Vagina (tissue), 2 donors: Measurements from ENCODE around the gene ZNF324B. TPM values are rescaled to one million over a fixed set of nuclear protein-coding genes. Genes with fewer than 3 reads are reported as not detected.
"Not testable (repeated sequence)": the region's sequence is repeated elsewhere in the genome, so short reads cannot be mapped to it uniquely, and the experiment has no call there.

ENCODE experiments used
- DNase-seq, 2 donors: peaks; one replicate each; pipeline ENCODE4 v3.0.0-alpha.2; 2017; ENCODE audit errors: extremely low spot score in 2 of 2
- H3K27ac ChIP-seq: fragments of 200-600 bp; sonication (generic); one replicate; pipeline ENCODE4 v1.5.1; 2019
- H3K27me3 ChIP-seq: fragments of 200-600 bp; sonication (generic); one replicate; pipeline ENCODE4 v1.5.1; 2019
- H3K36me3 ChIP-seq, 2 donors: fragments of 200-600 bp; sonication (generic); one replicate each; pipeline ENCODE4 v1.5.1; 2017 to 2019
- H3K4me1 ChIP-seq: fragments of 200-600 bp; sonication (generic); one replicate; pipeline ENCODE4 v1.5.1; 2019
- H3K4me3 ChIP-seq, 2 donors: fragments of 200-600 bp; sonication (generic); 1 replicate in 1 of 2; 2 replicates in 1 of 2; pipeline ENCODE4 v1.5.1; 2016 to 2019
- H3K9me3 ChIP-seq: fragments of 200-600 bp; sonication (generic); one replicate; pipeline ENCODE4 v1.5.1; 2019
- POLR2A ChIP-seq, 2 donors: fragments of 450-650 bp; IDR thresholded peaks; one replicate each; pipeline ENCODE4 v1.6.1; 2017; ENCODE audit warnings: antibody characterized with exemption in 2 of 2, mild to moderate bottlenecking in 2 of 2, moderate library complexity in 2 of 2
- POLR2AphosphoS5 ChIP-seq, 2 donors: sonication (generic); formaldehyde crosslinking; IDR thresholded peaks; one replicate each; pipeline ENCODE4 v1.9.0; 2017; ENCODE audit warnings: antibody characterized with exemption in 2 of 2, mild to moderate bottlenecking in 2 of 2, low read depth in 1 of 2; ENCODE audit not compliant: insufficient read depth in 1 of 2
- intact Hi-C: fragments of 100-400 bp; cut with DNase I; formaldehyde crosslinking; loops from one replicate; pipeline ENCODE4 v1.15.1; 2023
- total RNA-seq: library from RNA; depleted of rRNA; stranded (reverse); fragments of >200 nt; gene quantifications from one replicate; pipeline ENCODE4 v1.2.3, GENCODE V29; 2016
- TF ChIP-seq, protein P1 (sequence below), 3 experiments: fragments of 450-650 bp in 2 of 3; fragments of 200-600 bp in 1 of 3; sonication (generic) in 1 of 3; IDR thresholded peaks; one replicate each; pipeline ENCODE4 v1.5.1; 2017 to 2019; ENCODE audit warnings: antibody characterized with exemption in 3 of 3, mild to moderate bottlenecking in 2 of 3, moderate library complexity in 2 of 3

ZNF324B gene
- total RNA-seq, 1 donor from 2014 or later = 4.2 TPM

DNA sequence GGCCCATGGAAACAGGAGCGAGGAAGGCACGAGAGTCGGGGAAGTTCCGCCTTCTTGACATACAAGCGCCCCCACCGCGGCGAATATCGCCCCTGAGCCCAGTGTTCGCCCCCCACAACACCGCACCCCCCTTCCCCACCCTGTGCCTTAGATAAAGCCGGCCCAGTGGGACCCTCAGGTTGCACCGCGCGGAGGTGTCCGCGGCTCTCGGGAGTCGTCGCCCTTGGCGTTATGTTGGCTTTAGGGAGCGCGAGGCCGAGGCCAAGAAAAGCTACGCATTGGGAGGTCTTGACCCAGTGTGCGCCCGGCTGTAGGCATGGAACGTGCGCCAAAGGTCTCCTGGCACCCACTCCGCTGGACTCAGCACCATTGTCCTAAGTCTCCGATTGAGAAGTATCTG, 10.9 kb upstream of the ZNF324B start:
- DNase-seq = no peak
- H3K36me3 ChIP-seq = peaks cover 0 to 27% of the 10 kb centered on the region in 2 donors
- no peaks in the 10 kb centered on the region for H3K27me3 ChIP-seq
- TF ChIP-seq, protein P1, sequence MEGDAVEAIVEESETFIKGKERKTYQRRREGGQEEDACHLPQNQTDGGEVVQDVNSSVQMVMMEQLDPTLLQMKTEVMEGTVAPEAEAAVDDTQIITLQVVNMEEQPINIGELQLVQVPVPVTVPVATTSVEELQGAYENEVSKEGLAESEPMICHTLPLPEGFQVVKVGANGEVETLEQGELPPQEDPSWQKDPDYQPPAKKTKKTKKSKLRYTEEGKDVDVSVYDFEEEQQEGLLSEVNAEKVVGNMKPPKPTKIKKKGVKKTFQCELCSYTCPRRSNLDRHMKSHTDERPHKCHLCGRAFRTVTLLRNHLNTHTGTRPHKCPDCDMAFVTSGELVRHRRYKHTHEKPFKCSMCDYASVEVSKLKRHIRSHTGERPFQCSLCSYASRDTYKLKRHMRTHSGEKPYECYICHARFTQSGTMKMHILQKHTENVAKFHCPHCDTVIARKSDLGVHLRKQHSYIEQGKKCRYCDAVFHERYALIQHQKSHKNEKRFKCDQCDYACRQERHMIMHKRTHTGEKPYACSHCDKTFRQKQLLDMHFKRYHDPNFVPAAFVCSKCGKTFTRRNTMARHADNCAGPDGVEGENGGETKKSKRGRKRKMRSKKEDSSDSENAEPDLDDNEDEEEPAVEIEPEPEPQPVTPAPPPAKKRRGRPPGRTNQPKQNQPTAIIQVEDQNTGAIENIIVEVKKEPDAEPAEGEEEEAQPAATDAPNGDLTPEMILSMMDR (IDR thresholded peaks at IDR 0.05) = no peak
- no peak for TF ChIP-seq POLR2A (IDR thresholded peaks at IDR 0.05)
- no peak for TF ChIP-seq POLR2AphosphoS5 (IDR thresholded peaks at IDR 0.05; ENCODE audit: insufficient read depth in 1 of 2, low read depth in 1 of 2)
- H3K9me3 ChIP-seq = peaks cover 38% of the 10 kb centered on the region
- peak overlapping the region; percentile 64 for H3K27ac ChIP-seq
- peaks cover 18% of the 10 kb centered on the region for H3K4me1 ChIP-seq
- peak overlapping the region; percentile 68 to 70 for H3K4me3 ChIP-seq
- intact Hi-C loops = no loop called here

DNA sequence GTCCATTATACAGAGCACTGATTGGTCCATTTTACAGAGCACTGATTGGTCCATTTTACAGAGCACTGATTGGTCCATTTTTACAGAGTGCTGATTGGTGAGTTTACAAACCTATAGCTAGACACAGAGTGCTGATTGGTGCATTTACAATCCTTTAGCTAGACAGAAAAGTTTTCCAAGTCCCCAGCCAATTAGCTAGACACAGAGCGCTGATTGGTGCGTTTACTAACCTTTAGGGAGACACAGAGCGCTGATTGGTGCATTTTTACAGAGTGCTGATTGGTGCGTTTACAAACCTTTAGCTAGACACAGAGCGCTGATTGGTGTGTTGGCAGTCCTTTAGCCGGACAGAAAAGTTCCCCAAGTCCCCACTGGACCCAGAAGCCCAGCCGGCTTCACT, 8.4 kb upstream of the ZNF324B start:
- H3K9me3 ChIP-seq = peaks cover 15% of the 10 kb centered on the region
- H3K27me3 ChIP-seq, intact Hi-C loops, H3K36me3 ChIP-seq, H3K27ac ChIP-seq, DNase-seq, H3K4me3 ChIP-seq: not testable (repeated sequence)
- peaks cover 18% of the 10 kb centered on the region for H3K4me1 ChIP-seq

DNA sequence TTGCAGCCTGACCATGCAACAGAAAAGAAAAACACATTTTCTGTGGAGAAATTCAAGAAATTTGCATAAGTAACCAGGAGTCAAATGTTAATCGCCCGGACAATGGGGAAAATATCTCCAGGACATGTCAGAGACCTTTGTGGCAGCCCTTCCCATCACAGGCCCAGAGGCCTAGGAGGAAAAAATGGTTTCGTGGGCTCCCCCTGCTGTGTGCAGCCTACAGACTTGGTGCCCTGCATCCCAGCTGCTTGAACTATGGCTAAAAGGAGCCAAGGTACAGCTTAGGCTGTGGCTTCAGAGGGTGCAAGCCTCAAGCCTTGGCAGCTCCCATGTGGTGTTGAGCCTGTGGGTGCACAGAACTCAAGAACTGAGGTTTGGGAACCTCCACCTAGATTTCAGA, 2.6 kb upstream of the ZNF324B start:
- H3K36me3 ChIP-seq, intact Hi-C loops, H3K27ac ChIP-seq, H3K27me3 ChIP-seq, DNase-seq, H3K4me3 ChIP-seq, H3K9me3 ChIP-seq: not testable (repeated sequence)
- peaks cover 19% of the 10 kb centered on the region for H3K4me1 ChIP-seq

DNA sequence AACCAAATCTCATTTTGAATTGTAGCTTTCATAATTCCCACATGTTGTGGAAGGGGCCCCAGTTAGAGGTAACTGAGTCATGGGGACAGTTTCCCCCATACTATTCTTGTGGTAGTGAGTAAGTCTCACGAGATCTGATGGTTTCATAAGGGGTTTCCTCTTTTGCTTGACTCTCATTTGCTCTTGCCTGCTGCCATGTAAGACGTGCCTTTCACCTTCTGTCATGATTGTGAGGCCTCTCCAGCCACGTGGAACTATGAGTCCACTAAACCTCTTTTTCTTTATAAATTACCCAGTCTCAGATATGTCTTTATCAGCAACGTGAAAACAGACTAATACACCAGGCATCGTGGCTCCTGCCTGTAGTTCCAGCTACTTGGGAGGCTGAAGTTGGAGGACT, 1.4 kb upstream of the ZNF324B start:
- H3K36me3 ChIP-seq, H3K9me3 ChIP-seq, H3K27me3 ChIP-seq, DNase-seq, H3K4me3 ChIP-seq, H3K27ac ChIP-seq, intact Hi-C loops: not testable (repeated sequence)
- peaks cover 19% of the 10 kb centered on the region for H3K4me1 ChIP-seq

DNA sequence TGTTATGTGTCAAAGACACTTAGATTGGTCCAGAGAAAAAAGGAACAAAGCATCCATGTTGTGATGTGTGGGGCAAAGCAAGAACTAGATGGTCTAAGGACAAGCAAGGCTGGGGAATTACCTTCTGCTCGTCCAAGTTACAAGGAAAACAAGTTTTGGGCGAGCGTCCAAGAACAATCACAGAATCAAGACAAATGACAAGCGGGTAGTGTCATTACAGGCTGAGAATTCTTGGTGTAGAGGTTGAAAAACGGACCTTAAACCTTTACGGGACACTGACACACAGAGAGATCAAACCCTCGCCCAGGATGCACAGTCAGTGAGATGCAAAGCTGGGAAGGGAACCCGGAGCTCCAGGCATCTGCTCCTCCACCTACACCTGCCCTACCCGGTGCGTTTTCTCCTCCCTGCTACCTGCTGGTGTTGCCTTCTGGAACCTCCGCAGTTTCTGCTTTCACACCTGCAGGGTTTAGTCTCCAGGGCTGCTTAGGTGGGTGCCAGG, 515 bp upstream of the ZNF324B start:
- peak overlapping the region; percentile 77 to 81 for H3K4me3 ChIP-seq
- H3K9me3 ChIP-seq = no peaks in the 10 kb centered on the region
- TF ChIP-seq POLR2AphosphoS5 (IDR thresholded peaks at IDR 0.05; ENCODE audit: insufficient read depth in 1 of 2, low read depth in 1 of 2) (no peak), POLR2A (IDR thresholded peaks at IDR 0.05) (no peak)
- TF ChIP-seq, protein P1 (IDR thresholded peaks at IDR 0.05) = no peak
- H3K27me3 ChIP-seq = no peaks in the 10 kb centered on the region
- DNase-seq = no peak
- H3K36me3 ChIP-seq = peaks cover 0 to 6% of the 10 kb centered on the region in 2 donors
- H3K4me1 ChIP-seq = peaks cover 19% of the 10 kb centered on the region
- intact Hi-C loops = no loop called here
- H3K27ac ChIP-seq = no peak overlapping the region

DNA sequence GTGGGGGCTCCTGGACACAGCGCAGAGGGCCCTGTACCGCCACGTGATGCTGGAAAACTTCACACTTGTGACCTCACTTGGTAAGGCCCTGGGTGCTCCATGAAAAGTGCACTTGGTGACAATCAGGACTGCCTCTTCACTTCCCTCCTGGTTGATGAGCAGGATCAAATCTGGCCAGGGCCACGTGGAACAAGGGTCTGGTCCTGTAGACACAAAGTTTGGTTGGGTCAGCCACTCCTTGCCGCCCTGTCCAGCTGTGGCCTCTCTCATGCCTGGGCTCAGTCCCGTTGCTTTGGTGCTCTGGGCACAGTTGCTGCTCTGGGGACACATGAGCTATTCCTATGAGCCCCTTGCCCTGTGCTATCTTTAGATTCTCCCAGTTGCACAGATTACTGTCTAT, 2.3 kb downstream of the ZNF324B start:
- TF ChIP-seq POLR2AphosphoS5 (IDR thresholded peaks at IDR 0.05; ENCODE audit: insufficient read depth in 1 of 2, low read depth in 1 of 2) (no peak), POLR2A (IDR thresholded peaks at IDR 0.05) (no peak)
- TF ChIP-seq, protein P1 (IDR thresholded peaks at IDR 0.05) = no peak
- no peak overlapping the region for H3K27ac ChIP-seq
- H3K4me3 ChIP-seq = no peak overlapping the region
- no peaks in the 10 kb centered on the region for H3K27me3 ChIP-seq
- no peaks in the 10 kb centered on the region for H3K9me3 ChIP-seq
- DNase-seq = no peak
- H3K4me1 ChIP-seq = peaks cover 19% of the 10 kb centered on the region
- intact Hi-C loops = no loop called here
- peaks cover 0 to 17% of the 10 kb centered on the region in 2 donors for H3K36me3 ChIP-seq

DNA sequence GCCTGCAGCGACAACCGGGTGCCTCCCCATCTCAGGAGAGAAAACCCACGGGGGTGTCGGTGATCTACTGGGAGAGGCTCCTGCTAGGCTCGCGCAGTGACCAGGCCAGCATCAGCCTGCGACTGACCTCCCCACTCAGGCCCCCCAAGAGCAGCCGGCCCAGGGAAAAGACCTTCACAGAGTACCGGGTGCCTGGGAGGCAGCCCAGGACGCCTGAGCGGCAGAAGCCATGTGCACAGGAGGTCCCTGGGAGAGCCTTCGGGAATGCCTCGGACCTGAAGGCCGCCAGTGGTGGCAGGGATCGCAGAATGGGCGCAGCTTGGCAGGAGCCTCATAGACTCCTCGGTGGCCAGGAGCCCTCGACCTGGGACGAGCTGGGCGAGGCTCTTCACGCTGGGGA, 3.9 kb downstream of the ZNF324B start:
- no peaks in the 10 kb centered on the region for H3K27me3 ChIP-seq
- intact Hi-C loops = no loop called here
- DNase-seq = no peak
- H3K36me3 ChIP-seq = peaks cover 0 to 17% of the 10 kb centered on the region in 2 donors
- no peak overlapping the region for H3K4me3 ChIP-seq
- H3K9me3 ChIP-seq = no peaks in the 10 kb centered on the region
- TF ChIP-seq POLR2A (IDR thresholded peaks at IDR 0.05) = no peak
- TF ChIP-seq POLR2AphosphoS5 (IDR thresholded peaks at IDR 0.05; ENCODE audit: insufficient read depth in 1 of 2, low read depth in 1 of 2) = no peak
- TF ChIP-seq, protein P1 (IDR thresholded peaks at IDR 0.05) = no peak
- H3K27ac ChIP-seq = no peak overlapping the region
- peaks cover 19% of the 10 kb centered on the region for H3K4me1 ChIP-seq
